SK-N-SH treated with all-trans-retinoic acid at 6 μM for 48 hours (cell line): ENCODE data around the gene COBL.

Experiments
- ATAC-seq: fragments of 200-7000 bp; cut with Tn5 transposase; 3 replicates; pipeline ENCODE4 v1.9.1; 2020; ENCODE audit warnings: mild to moderate bottlenecking, moderate library complexity
- ARNTL ChIP-seq: fragments of 450-650 bp; formaldehyde crosslinking; IDR thresholded peaks from 2 replicates; pipeline ENCODE4 v1.5.0; 2020; ENCODE audit warnings: low read depth, mild to moderate bottlenecking, moderate library complexity, borderline replicate concordance
- CREB5 ChIP-seq: fragments of 250-450 bp; sonication (Bioruptor Pico); IDR thresholded peaks from 2 replicates; pipeline ENCODE4 v1.5.1; 2020; ENCODE audit warnings: low read depth, mild to moderate bottlenecking, moderate library complexity
- CSDC2 ChIP-seq: fragments of 250-450 bp; sonication (Bioruptor Pico); IDR thresholded peaks from 2 replicates; pipeline ENCODE4 v1.5.0; 2020; ENCODE audit warnings: mild to moderate bottlenecking, moderate library complexity
- CSRNP3 ChIP-seq: fragments of 250-450 bp; sonication (Bioruptor Pico); IDR thresholded peaks from 2 replicates; pipeline ENCODE4 v1.5.1; 2021; ENCODE audit warnings: mild to moderate bottlenecking, moderate library complexity
- ESRRG ChIP-seq: fragments of 250-450 bp; sonication (Bioruptor Pico); IDR thresholded peaks from 2 replicates; pipeline ENCODE4 v1.6.1; 2021; ENCODE audit warnings: mild to moderate bottlenecking
- ISL1 ChIP-seq: fragments of 250-450 bp; sonication (Bioruptor Pico); IDR thresholded peaks from 2 replicates; pipeline ENCODE4 v2.1.2; 2022; ENCODE audit warnings: mild to moderate bottlenecking, moderate library complexity
- OSR1 ChIP-seq: fragments of 250-450 bp; sonication (Bioruptor Pico); IDR thresholded peaks from 2 replicates; pipeline ENCODE4 v1.8.0; 2022; ENCODE audit warnings: moderate library complexity, mild to moderate bottlenecking, inconsistent platforms
- PATZ1 ChIP-seq: fragments of 250-450 bp; sonication (Bioruptor Pico); IDR thresholded peaks from 2 replicates; pipeline ENCODE4 v1.8.0; 2020; ENCODE audit warnings: mild to moderate bottlenecking, moderate library complexity, borderline replicate concordance
- POU6F1 ChIP-seq: fragments of 250-450 bp; sonication (Bioruptor Pico); IDR thresholded peaks from 2 replicates; pipeline ENCODE4 v1.8.0; 2021; ENCODE audit warnings: low read depth, mild to moderate bottlenecking, moderate library complexity, borderline replicate concordance
- PPARA ChIP-seq: fragments of 250-450 bp; sonication (Bioruptor Pico); IDR thresholded peaks from 2 replicates; pipeline ENCODE4 v1.5.0; 2020; ENCODE audit warnings: mild to moderate bottlenecking, borderline replicate concordance
- RARB ChIP-seq: fragments of 250-450 bp; sonication (Bioruptor Pico); IDR thresholded peaks from 2 replicates; pipeline ENCODE4 v1.8.0; 2021; ENCODE audit warnings: mild to moderate bottlenecking, moderate library complexity
- SNAI2 ChIP-seq: fragments of 250-450 bp; sonication (Bioruptor Pico); IDR thresholded peaks from 2 replicates; pipeline ENCODE4 v1.5.0; 2020; ENCODE audit warnings: mild to moderate bottlenecking, moderate library complexity
- TCF4 ChIP-seq: fragments of 250-450 bp; sonication (Bioruptor Pico); IDR thresholded peaks from 2 replicates; pipeline ENCODE4 v1.8.0; 2021; ENCODE audit warnings: mild to moderate bottlenecking, moderate library complexity, borderline replicate concordance
- TOX ChIP-seq: fragments of 250-450 bp; sonication (Bioruptor Pico); IDR thresholded peaks from 2 replicates; pipeline ENCODE4 v1.8.0; 2021; ENCODE audit warnings: mild to moderate bottlenecking, moderate library complexity, borderline replicate concordance
- TSHZ2 ChIP-seq: fragments of 250-450 bp; sonication (Bioruptor Pico); IDR thresholded peaks from 2 replicates; pipeline ENCODE4 v1.5.0; 2020; ENCODE audit warnings: mild to moderate bottlenecking, moderate library complexity
- ZC3H10 ChIP-seq: fragments of 250-450 bp; sonication (Bioruptor Pico); IDR thresholded peaks from 2 replicates; pipeline ENCODE4 v1.5.1; 2021; ENCODE audit warnings: mild to moderate bottlenecking, moderate library complexity
- ZFP3 ChIP-seq: fragments of 250-450 bp; sonication (Bioruptor Pico); IDR thresholded peaks from 2 replicates; pipeline ENCODE4 v1.5.0; 2020; ENCODE audit warnings: mild to moderate bottlenecking, moderate library complexity
- ZFP30 ChIP-seq: fragments of 450-650 bp; formaldehyde crosslinking; IDR thresholded peaks from 2 replicates; pipeline ENCODE4 v1.5.0; 2022; ENCODE audit warnings: mild to moderate bottlenecking, moderate library complexity
- ZNF565 ChIP-seq: fragments of 450-650 bp; formaldehyde crosslinking; conservative IDR thresholded peaks from 2 replicates; pipeline ENCODE4 v1.5.0; 2020; ENCODE audit warnings: low read depth, mild to moderate bottlenecking, moderate library complexity
- ZNF70 ChIP-seq: fragments of 450-650 bp; formaldehyde crosslinking; IDR thresholded peaks from 2 replicates; pipeline ENCODE4 v1.5.0; 2020; ENCODE audit warnings: mild to moderate bottlenecking, moderate library complexity
- ZNF8 ChIP-seq: fragments of 450-650 bp; formaldehyde crosslinking; IDR thresholded peaks from 2 replicates; pipeline ENCODE4 v1.5.0; 2020; ENCODE audit warnings: mild to moderate bottlenecking, moderate library complexity

COBL gene

GRCh38 chr7:51071427-51071826, 245.2 kb downstream of the COBL start:
- ATAC-seq, result no peak
- TF ChIP-seq ZNF8 (CRISPR knock-in tag) (no peak), TSHZ2 (no peak), ZNF70 (CRISPR knock-in tag) (no peak), TOX (no peak), CSRNP3 (CRISPR knock-in tag) (no peak), POU6F1 (CRISPR knock-in tag) (no peak), TCF4 (CRISPR knock-in tag) (no peak), CREB5 (CRISPR knock-in tag) (no peak), PPARA (no peak), ARNTL (CRISPR knock-in tag) (no peak), PATZ1 (CRISPR knock-in tag) (no peak), CSDC2 (CRISPR knock-in tag) (no peak), ESRRG (CRISPR knock-in tag) (no peak), ISL1 (CRISPR knock-in tag) (no peak), SNAI2 (CRISPR knock-in tag) (no peak), ZC3H10 (CRISPR knock-in tag) (no peak), ZNF565 (CRISPR knock-in tag) (no peak), ZFP3 (CRISPR knock-in tag) (no peak), OSR1 (no peak), RARB (CRISPR knock-in tag) (no peak)

GRCh38 chr7:51070151-51070550, 246.5 kb downstream of the COBL start:
- no peak for ATAC-seq
- no peak for TF ChIP-seq ZFP30 (CRISPR knock-in tag)
- no peak for TF ChIP-seq ARNTL (CRISPR knock-in tag)
- TF ChIP-seq POU6F1 (CRISPR knock-in tag), result no peak
- TF ChIP-seq CSRNP3 (CRISPR knock-in tag), result no peak
- TF ChIP-seq CSDC2 (CRISPR knock-in tag), result no peak
- no peak for TF ChIP-seq ZC3H10 (CRISPR knock-in tag)
- no peak for TF ChIP-seq OSR1
- TF ChIP-seq PATZ1 (CRISPR knock-in tag), result no peak
- TF ChIP-seq TSHZ2, result no peak
- TF ChIP-seq ZNF565 (CRISPR knock-in tag), result no peak
- TF ChIP-seq ZNF70 (CRISPR knock-in tag), result no peak
- TF ChIP-seq TOX, result no peak
- TF ChIP-seq PPARA, result no peak
- no peak for TF ChIP-seq TCF4 (CRISPR knock-in tag)
- no peak for TF ChIP-seq SNAI2 (CRISPR knock-in tag)
- TF ChIP-seq ZFP3 (CRISPR knock-in tag), result no peak
